HG03457 (cell line): ENCODE measurements around the gene EIF2D.

Source experiments
- ATAC-seq: cut with Tn5 transposase; IDR thresholded peaks from one replicate; pipeline ENCODE4 v1.9.1; 2021; ENCODE audit warnings: moderate number of reproducible peaks; ENCODE audit not compliant: unreplicated experiment

Gene EIF2D

GRCh38 chr1:206551986-206552326 lies 60.3 kb downstream of the EIF2D start:
- ATAC-seq, result no peak

- no peak for ATAC-seq
These were observed 60.8 kb downstream of the EIF2D start for GRCh38 chr1:206551296-206551985.

DNA sequence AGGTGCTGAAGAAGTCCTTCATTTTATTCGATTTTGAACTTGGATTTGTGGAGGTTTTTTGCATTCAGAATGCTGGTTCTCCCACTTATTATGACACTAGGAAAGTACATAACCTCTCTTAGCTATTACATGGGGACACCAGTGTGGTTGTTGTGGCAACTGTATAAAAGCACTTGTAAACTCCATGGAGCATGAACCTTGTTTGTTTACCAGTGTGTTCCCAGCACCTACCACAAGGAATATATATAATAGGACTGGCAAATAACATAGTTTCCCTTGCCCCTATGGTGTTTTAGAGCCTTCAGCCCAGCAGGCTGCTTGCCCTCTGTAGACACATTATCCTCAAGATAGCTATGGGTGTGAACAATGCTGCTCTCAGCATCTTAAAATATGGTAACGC lies 61.8 kb downstream of the EIF2D start:
- ATAC-seq, result no peak

DNA sequence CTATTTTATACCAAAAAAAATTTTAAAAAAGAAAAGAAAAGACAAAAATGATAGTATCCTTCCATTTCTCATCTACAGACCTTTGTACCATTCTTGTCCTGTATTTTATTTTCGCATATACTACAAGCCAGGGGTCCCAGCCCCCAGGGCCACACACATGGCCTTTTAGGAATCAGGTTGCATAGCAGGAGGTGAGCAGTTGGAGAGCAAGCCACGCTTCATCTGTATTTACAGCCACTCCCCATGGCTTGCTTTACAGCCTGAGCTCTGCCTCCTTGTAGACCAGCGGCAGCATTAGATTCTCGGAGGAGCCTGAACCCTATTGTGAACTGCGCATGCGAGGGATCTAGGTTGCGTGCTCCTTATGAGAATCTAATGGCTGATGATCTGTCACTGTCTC lies 65.2 kb downstream of the EIF2D start:
- ATAC-seq, result no peak

DNA sequence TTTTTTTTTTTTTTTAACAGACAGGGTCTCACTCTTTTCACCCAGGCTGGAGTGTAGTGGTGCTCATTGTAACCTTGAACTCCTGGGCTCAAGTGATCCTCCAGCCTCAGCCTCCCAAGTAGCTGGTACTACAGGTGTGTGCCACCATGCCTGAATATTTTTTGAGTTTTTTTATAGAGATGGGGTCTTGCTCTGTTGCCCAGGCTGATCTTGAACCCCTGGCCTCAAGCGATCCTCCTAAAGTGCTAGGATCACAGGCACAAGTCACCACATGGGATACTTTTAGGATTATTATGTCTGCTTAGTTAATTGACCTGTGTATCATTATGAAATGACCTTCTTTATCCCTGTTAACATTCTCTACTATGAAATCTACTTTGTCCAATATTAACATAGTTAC lies 66.9 kb downstream of the EIF2D start:
- no peak for ATAC-seq

GRCh38 chr1:206544562-206545257 lies 67.6 kb downstream of the EIF2D start:
- no peak for ATAC-seq
